Caco-2 (cell line): ENCODE measurements around the gene RAB24. TPM values are rescaled to one million over a fixed set of nuclear protein-coding genes. Genes with fewer than 3 reads are reported as not detected.

ENCODE experiments used
- BruUV-seq: library from RNA; stranded (reverse); fragments of 400-500 nt; replicated peaks from 2 replicates; lab custom pipeline; 2021; lab: Mats Ljungman, UMichigan
- CTCF ChIA-PET: fragments of 300-600 bp; sonication (Branson Sonifier 250); formaldehyde crosslinking; loops from one replicate; lab custom pipeline; 2022; ENCODE audit warnings: antibody characterized with exemption; lab: Charles Lee
- POLR2A ChIA-PET: fragments of 300-600 bp; sonication (Branson Sonifier 250); formaldehyde crosslinking; loops from one replicate; lab custom pipeline; 2022; ENCODE audit warnings: antibody characterized with exemption; lab: Charles Lee
- DNase-seq, 2 experiments: peaks; one replicate each; pipeline versions ENCODE4 v3.0.0 to v3.0.0-alpha.2; 2020 to 2022
- H3K27me3 ChIP-seq: replicated peaks from 2 replicates; pipeline ENCODE4 v1.6.0; 2011; ENCODE audit warnings: low read length; ENCODE audit not compliant: control insufficient read depth, insufficient read depth
- H3K36me3 ChIP-seq: 2 replicates; pipeline ENCODE4 v1.5.1; 2011; ENCODE audit warnings: low read length; ENCODE audit not compliant: control insufficient read depth, insufficient read depth
- H3K4me1 ChIP-seq: fragments of 250-450 bp; sonication (Bioruptor Pico); 2 replicates; pipeline ENCODE4 v1.5.1; 2020; ENCODE audit warnings: mild to moderate bottlenecking
- H3K4me3 ChIP-seq: 2 replicates; pipeline ENCODE4 v1.5.1; 2011; ENCODE audit warnings: low read depth, mild to moderate bottlenecking, control low read depth, low read length
- H3K9me3 ChIP-seq: fragments of 250-450 bp; sonication (Bioruptor Pico); 2 replicates; pipeline ENCODE4 v1.5.1; 2020; ENCODE audit warnings: mild to moderate bottlenecking, moderate library complexity
- H3K27ac Mint-ChIP-seq: one replicate; pipeline ENCODE4 v1.8.0; 2022; ENCODE audit warnings: mixed read lengths; ENCODE audit not compliant: unreplicated experiment
- H3K27me3 Mint-ChIP-seq: one replicate; pipeline ENCODE4 v1.8.0; 2022; ENCODE audit warnings: mixed read lengths; ENCODE audit not compliant: insufficient read depth, unreplicated experiment
- H3K36me3 Mint-ChIP-seq: one replicate; pipeline ENCODE4 v1.8.0; 2022; ENCODE audit warnings: mild to moderate bottlenecking, mixed read lengths; ENCODE audit not compliant: insufficient read depth, unreplicated experiment
- H3K4me1 Mint-ChIP-seq: one replicate; pipeline ENCODE4 v1.8.0; 2022; ENCODE audit warnings: low read depth, mixed read lengths; ENCODE audit not compliant: unreplicated experiment
- H3K4me3 Mint-ChIP-seq: one replicate; pipeline ENCODE4 v1.8.0; 2022; ENCODE audit warnings: mild to moderate bottlenecking, moderate library complexity, mixed read lengths; ENCODE audit not compliant: unreplicated experiment
- H3K9me3 Mint-ChIP-seq: one replicate; pipeline ENCODE4 v1.8.0; 2022; ENCODE audit warnings: mixed read lengths; ENCODE audit not compliant: unreplicated experiment
- intact Hi-C: fragments of 100-400 bp; cut with micrococcal nuclease; formaldehyde crosslinking; loops from one replicate; pipeline ENCODE4 v1.10.0; 2022; ENCODE audit not compliant: unreplicated experiment
- total RNA-seq: library from RNA; stranded (reverse); gene quantifications from 2 replicates; pipeline ENCODE4 v1.2.3, GENCODE V29; 2022
- TF ChIP-seq, protein P1 (sequence below), 2 experiments: fragments of 200-600 bp in 1 of 2; IDR thresholded peaks; 1 replicate in 1 of 2; 2 replicates in 1 of 2; pipeline versions ENCODE4 v1.5.1 to v1.8.0; 2011 to 2022; ENCODE audit warnings: antibody characterized with exemption in 1 of 2, control low read depth in 1 of 2, inconsistent platforms in 1 of 2, low read depth in 1 of 2, low read length in 1 of 2, mild to moderate bottlenecking in 1 of 2, moderate library complexity in 1 of 2; ENCODE audit not compliant: insufficient read depth in 1 of 2, severe bottlenecking in 1 of 2, unreplicated experiment in 1 of 2

Gene RAB24
- total RNA-seq, 1 experiment from 2014 or later = 29.9 TPM

DNA sequence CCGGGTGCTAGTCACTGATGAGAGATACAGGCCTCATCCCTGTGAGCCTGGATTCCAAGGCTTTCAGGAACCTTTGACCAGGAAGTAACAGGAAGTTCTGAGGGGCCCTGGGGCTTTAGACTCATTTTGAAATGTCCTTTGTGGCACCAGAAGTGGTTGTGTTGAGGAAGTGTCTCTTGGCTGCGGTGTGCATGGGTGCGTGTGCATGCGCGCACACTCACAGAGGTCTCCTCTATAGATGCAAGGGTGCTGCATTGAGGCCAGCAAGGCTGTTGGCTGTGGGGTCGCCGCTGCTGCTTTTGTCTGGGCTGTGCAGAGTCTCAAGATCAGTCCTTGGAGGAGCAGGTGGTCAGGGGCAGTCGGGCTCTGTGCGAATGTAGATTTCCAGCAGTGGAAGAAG is 7.6 kb downstream of the RAB24 start:
- Mint-ChIP-seq H3K4me3 (no peak overlapping the region), H3K27me3 (no peaks in the 10 kb centered on the region), H3K4me1 (peaks cover 11% of the 10 kb centered on the region), H3K27ac (no peak overlapping the region), H3K9me3 (no peaks in the 10 kb centered on the region), H3K36me3 (peaks cover 68% of the 10 kb centered on the region)
- no peaks in the 10 kb centered on the region for H3K9me3 ChIP-seq
- ChIA-PET POLR2A (no interaction called here), CTCF (no interaction called here)
- TF ChIP-seq, protein P1, sequence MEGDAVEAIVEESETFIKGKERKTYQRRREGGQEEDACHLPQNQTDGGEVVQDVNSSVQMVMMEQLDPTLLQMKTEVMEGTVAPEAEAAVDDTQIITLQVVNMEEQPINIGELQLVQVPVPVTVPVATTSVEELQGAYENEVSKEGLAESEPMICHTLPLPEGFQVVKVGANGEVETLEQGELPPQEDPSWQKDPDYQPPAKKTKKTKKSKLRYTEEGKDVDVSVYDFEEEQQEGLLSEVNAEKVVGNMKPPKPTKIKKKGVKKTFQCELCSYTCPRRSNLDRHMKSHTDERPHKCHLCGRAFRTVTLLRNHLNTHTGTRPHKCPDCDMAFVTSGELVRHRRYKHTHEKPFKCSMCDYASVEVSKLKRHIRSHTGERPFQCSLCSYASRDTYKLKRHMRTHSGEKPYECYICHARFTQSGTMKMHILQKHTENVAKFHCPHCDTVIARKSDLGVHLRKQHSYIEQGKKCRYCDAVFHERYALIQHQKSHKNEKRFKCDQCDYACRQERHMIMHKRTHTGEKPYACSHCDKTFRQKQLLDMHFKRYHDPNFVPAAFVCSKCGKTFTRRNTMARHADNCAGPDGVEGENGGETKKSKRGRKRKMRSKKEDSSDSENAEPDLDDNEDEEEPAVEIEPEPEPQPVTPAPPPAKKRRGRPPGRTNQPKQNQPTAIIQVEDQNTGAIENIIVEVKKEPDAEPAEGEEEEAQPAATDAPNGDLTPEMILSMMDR (IDR thresholded peaks at IDR 0.05; ENCODE audit: insufficient read depth in 1 of 2, low read depth in 1 of 2, low read length in 1 of 2, severe bottlenecking in 1 of 2, unreplicated experiment in 1 of 2) = no peak
- intact Hi-C loops = no loop called here
- peaks cover 9% of the 10 kb centered on the region for H3K4me1 ChIP-seq
- H3K4me3 ChIP-seq = no peak overlapping the region
- no TSS peak for BruUV-seq
- peaks cover 9% of the 10 kb centered on the region for H3K36me3 ChIP-seq
- H3K27me3 ChIP-seq = no peaks in the 10 kb centered on the region
- no peak for DNase-seq

DNA sequence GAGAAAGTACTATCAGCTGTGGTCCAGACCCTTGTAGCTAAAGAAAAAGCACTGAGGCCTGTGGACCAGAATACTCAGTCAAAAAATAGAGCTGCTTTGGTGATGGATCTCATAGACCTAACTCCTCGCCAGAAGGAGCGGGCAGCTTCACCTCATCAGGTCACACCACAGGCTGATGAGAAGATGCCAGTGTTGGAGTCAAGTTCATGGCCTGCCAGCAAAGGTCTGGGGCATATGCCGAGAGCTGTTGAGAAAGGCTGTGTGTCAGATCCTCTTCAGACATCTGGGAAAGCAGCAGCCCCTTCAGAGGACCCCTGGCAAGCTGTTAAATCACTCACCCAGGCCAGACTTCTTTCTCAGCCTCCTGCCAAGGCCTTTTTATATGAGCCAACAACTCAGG is 8.9 kb downstream of the RAB24 start:
- Mint-ChIP-seq H3K9me3 (no peaks in the 10 kb centered on the region), H3K36me3 (peaks cover 72% of the 10 kb centered on the region), H3K4me3 (no peak overlapping the region), H3K4me1 (peaks cover 3% of the 10 kb centered on the region), H3K27me3 (no peaks in the 10 kb centered on the region), H3K27ac (no peak overlapping the region)
- no peak for DNase-seq
- CTCF ChIA-PET = no interaction called here
- intact Hi-C loops = no loop called here
- POLR2A ChIA-PET = no interaction called here
- Histone ChIP-seq H3K4me1 (no peaks in the 10 kb centered on the region), H3K9me3 (no peaks in the 10 kb centered on the region), H3K4me3 (no peak overlapping the region), H3K27me3 (no peaks in the 10 kb centered on the region), H3K36me3 (peaks cover 9% of the 10 kb centered on the region)
- no TSS peak for BruUV-seq
- TF ChIP-seq, protein P1 (IDR thresholded peaks at IDR 0.05; ENCODE audit: insufficient read depth in 1 of 2, low read depth in 1 of 2, low read length in 1 of 2, severe bottlenecking in 1 of 2, unreplicated experiment in 1 of 2) = no peak

DNA sequence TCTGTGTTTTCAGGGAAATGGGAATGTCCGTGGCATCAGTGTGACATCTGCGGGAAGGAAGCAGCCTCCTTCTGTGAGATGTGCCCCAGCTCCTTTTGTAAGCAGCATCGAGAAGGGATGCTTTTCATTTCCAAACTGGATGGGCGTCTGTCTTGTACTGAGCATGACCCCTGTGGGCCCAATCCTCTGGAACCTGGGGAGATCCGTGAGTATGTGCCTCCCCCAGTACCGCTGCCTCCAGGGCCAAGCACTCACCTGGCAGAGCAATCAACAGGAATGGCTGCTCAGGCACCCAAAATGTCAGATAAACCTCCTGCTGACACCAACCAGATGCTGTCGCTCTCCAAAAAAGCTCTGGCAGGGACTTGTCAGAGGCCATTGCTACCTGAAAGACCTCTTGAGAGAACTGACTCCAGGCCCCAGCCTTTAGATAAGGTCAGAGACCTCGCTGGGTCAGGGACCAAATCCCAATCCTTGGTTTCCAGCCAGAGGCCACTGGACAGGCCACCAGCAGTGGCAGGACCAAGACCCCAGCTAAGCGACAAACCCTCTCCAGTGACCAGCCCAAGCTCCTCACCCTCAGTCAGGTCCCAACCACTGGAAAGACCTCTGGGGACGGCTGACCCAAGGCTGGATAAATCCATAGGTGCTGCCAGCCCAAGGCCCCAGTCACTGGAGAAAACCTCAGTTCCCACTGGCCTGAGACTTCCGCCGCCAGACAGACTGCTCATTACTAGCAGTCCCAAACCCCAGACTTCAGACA is 9.5 kb downstream of the RAB24 start:
- Mint-ChIP-seq H3K4me3 (no peak overlapping the region), H3K9me3 (no peaks in the 10 kb centered on the region), H3K27me3 (no peaks in the 10 kb centered on the region), H3K4me1 (no peaks in the 10 kb centered on the region), H3K36me3 (peaks cover 73% of the 10 kb centered on the region), H3K27ac (no peak overlapping the region)
- TF ChIP-seq, protein P1 (IDR thresholded peaks at IDR 0.05; ENCODE audit: insufficient read depth in 1 of 2, low read depth in 1 of 2, low read length in 1 of 2, severe bottlenecking in 1 of 2, unreplicated experiment in 1 of 2) = no peak
- ChIA-PET CTCF (no interaction called here), POLR2A (no interaction called here)
- intact Hi-C loops = no loop called here
- no peaks in the 10 kb centered on the region for H3K4me1 ChIP-seq
- H3K36me3 ChIP-seq = peaks cover 7% of the 10 kb centered on the region
- H3K4me3 ChIP-seq = no peak overlapping the region
- H3K9me3 ChIP-seq = no peaks in the 10 kb centered on the region
- no TSS peak for BruUV-seq
- no peaks in the 10 kb centered on the region for H3K27me3 ChIP-seq
- DNase-seq = no peak
